ENCODE results near the gene GALNT12.

- TF ChIP-seq TCF12 (IDR thresholded peaks at IDR 0.05; ENCODE audit: low read depth): no peak
- TF ChIP-seq EGR1 (IDR thresholded peaks at IDR 0.05): no peak
- no peak for TF ChIP-seq TEAD4 (IDR thresholded peaks at IDR 0.05)
- no peak for TF ChIP-seq YY1 (IDR thresholded peaks at IDR 0.05; ENCODE audit: low read depth)
- TF ChIP-seq EP300 (IDR thresholded peaks at IDR 0.05; ENCODE audit: borderline replicate concordance): no peak
- no peak for TF ChIP-seq REST (IDR thresholded peaks at IDR 0.05; ENCODE audit: low read depth)
- no peak for TF ChIP-seq CREB1 (IDR thresholded peaks at IDR 0.05; ENCODE audit: low read depth)
- TF ChIP-seq RAD21 (IDR thresholded peaks at IDR 0.05; ENCODE audit: low read depth): no peak
- no peak for TF ChIP-seq CEBPB (IDR thresholded peaks at IDR 0.05)
- TF ChIP-seq MAX (IDR thresholded peaks at IDR 0.05): no peak
Observed at GRCh38 chr9:98867103-98867428, 59.6 kb downstream of the GALNT12 start.
